IPS-18a (cell line): ENCODE results near the gene ENAH.
"Not testable (repeated sequence)": the region's sequence is repeated elsewhere in the genome, so short reads cannot be mapped to it uniquely, and the experiment has no call there.

Source experiments
- H3K27ac ChIP-seq: one replicate; pipeline ENCODE4 v1.5.1; 2013; ENCODE audit warnings: low read length
- H3K27me3 ChIP-seq: one replicate; pipeline ENCODE4 v1.6.1; 2013; ENCODE audit warnings: mild to moderate bottlenecking, low read length; ENCODE audit not compliant: control insufficient read depth, insufficient read depth
- H3K36me3 ChIP-seq: one replicate; pipeline ENCODE4 v1.6.1; 2013; ENCODE audit warnings: low read depth, low read length; ENCODE audit not compliant: control insufficient read depth
- H3K4me1 ChIP-seq: one replicate; pipeline ENCODE4 v1.6.1; 2013; ENCODE audit warnings: low read depth, low read length; ENCODE audit not compliant: control insufficient read depth
- H3K4me3 ChIP-seq: one replicate; pipeline ENCODE4 v1.5.1; 2013; ENCODE audit warnings: low read length
- H3K9ac ChIP-seq: one replicate; pipeline ENCODE4 v1.6.1; 2013; ENCODE audit warnings: mild to moderate bottlenecking, low read length, moderate library complexity
- H3K9me3 ChIP-seq: one replicate; pipeline ENCODE4 v1.6.1; 2013; ENCODE audit warnings: low read depth, low read length; ENCODE audit not compliant: control insufficient read depth

Gene ENAH

GRCh38 chr1:225670356-225670755, 17.4 kb upstream of the ENAH start:
- H3K4me3 ChIP-seq, result no peak overlapping the region
- no peaks in the 10 kb centered on the region for H3K36me3 ChIP-seq
- no peaks in the 10 kb centered on the region for H3K4me1 ChIP-seq
- no peaks in the 10 kb centered on the region for H3K27me3 ChIP-seq
- no peaks in the 10 kb centered on the region for H3K9me3 ChIP-seq
- no peak overlapping the region for H3K9ac ChIP-seq
- H3K27ac ChIP-seq, result no peak overlapping the region

GRCh38 chr1:225668222-225668621, 15.3 kb upstream of the ENAH start:
- Histone ChIP-seq H3K4me1 (no peaks in the 10 kb centered on the region), H3K4me3 (no peak overlapping the region), H3K27me3 (no peaks in the 10 kb centered on the region), H3K9me3 (no peaks in the 10 kb centered on the region), H3K36me3 (no peaks in the 10 kb centered on the region), H3K9ac (no peak overlapping the region), H3K27ac (no peak overlapping the region)

GRCh38 chr1:225667362-225667761, 14.4 kb upstream of the ENAH start:
- Histone ChIP-seq H3K9me3 (no peaks in the 10 kb centered on the region), H3K4me1 (no peaks in the 10 kb centered on the region), H3K27ac (no peak overlapping the region), H3K4me3 (no peak overlapping the region), H3K9ac (no peak overlapping the region), H3K27me3 (no peaks in the 10 kb centered on the region), H3K36me3 (no peaks in the 10 kb centered on the region)

GRCh38 chr1:225666495-225666894, 13.6 kb upstream of the ENAH start:
- Histone ChIP-seq H3K9ac (no peak overlapping the region), H3K27me3 (no peaks in the 10 kb centered on the region), H3K36me3 (no peaks in the 10 kb centered on the region), H3K27ac (no peak overlapping the region), H3K4me1 (no peaks in the 10 kb centered on the region), H3K9me3 (no peaks in the 10 kb centered on the region), H3K4me3 (no peak overlapping the region)

GRCh38 chr1:225664762-225665161, 11.8 kb upstream of the ENAH start:
- no peak overlapping the region for H3K9ac ChIP-seq
- H3K4me3 ChIP-seq, result no peak overlapping the region
- H3K36me3 ChIP-seq, result no peaks in the 10 kb centered on the region
- H3K27me3 ChIP-seq, result no peaks in the 10 kb centered on the region
- H3K9me3 ChIP-seq, result no peaks in the 10 kb centered on the region
- no peak overlapping the region for H3K27ac ChIP-seq
- H3K4me1 ChIP-seq, result no peaks in the 10 kb centered on the region

- Histone ChIP-seq H3K4me1 (no peaks in the 10 kb centered on the region), H3K27me3 (no peaks in the 10 kb centered on the region), H3K4me3 (no peak overlapping the region), H3K27ac (no peak overlapping the region), H3K9me3 (no peaks in the 10 kb centered on the region), H3K9ac (no peak overlapping the region), H3K36me3 (no peaks in the 10 kb centered on the region)
These were observed 9.2 kb upstream of the ENAH start for GRCh38 chr1:225662155-225662554.

DNA sequence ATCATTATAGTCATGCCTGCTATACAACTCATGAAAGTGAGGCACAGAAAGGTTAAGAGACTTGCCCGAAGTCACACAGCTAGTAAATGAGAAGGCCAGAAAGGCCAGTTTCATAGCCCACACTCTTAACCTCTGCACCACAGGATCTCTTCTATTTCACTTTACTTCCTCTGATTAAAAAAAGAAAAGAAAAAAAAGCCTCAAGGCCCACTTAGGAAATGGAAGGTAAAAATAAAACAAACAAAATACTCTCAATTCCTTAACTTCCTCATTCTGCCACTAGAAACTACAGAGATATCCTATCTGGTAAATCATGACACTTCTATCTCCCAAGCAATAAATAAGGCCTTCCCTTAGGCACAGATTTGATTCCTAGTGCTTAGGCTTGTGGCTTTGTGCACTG, 7.6 kb upstream of the ENAH start:
- Histone ChIP-seq H3K27me3 (no peaks in the 10 kb centered on the region), H3K27ac (no peak overlapping the region), H3K4me1 (no peaks in the 10 kb centered on the region), H3K36me3 (no peaks in the 10 kb centered on the region), H3K4me3 (no peak overlapping the region), H3K9ac (no peak overlapping the region), H3K9me3 (no peaks in the 10 kb centered on the region)

DNA sequence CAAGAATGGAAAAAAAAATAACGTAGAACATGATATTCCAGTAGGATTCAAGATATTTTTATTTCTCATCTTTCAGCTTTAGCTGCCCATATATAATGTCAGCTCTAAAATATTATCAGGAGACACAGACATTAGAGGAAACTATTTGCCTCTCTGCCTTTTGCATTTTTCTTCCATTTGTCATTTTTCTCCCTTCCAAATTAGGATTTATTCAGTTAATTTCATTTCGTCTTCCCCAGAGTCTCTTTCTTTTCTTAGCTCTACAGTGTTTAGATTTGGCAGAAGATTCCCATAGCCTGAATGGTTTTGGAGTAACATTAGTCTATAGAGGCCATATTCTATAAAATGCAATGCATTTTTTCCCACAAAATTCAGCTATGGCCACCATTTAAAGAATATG, 5.1 kb upstream of the ENAH start:
- Histone ChIP-seq H3K27ac (no peak overlapping the region), H3K4me3 (no peak overlapping the region), H3K27me3 (no peaks in the 10 kb centered on the region), H3K4me1 (no peaks in the 10 kb centered on the region), H3K9me3 (no peaks in the 10 kb centered on the region), H3K36me3 (no peaks in the 10 kb centered on the region), H3K9ac (no peak overlapping the region)

DNA sequence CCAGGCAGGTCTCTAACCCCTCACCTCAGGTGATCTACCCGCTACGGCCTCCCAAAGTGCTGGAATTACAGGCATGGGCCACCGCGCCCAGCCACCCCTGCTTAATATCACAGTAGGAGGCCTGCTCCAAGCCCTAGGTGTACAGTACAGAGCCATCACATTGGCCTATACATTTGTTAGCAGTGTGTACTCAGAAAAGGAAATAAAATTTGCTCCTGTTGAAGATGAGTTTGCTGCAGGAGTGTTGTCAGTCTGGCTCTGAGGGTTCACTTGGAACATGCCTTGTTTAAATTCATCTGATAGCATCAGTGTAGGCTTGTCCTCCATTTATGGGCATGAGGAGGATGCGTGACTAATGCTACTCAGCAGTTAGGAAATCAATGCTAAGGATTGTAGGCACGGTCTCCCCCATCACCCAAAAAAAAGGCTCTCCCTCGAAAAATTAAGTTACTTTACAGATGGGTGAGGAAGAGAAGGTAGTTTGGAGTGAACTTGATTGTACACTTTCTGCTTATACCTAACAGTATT, 4.6 kb upstream of the ENAH start:
- H3K4me1 ChIP-seq, result no peaks in the 10 kb centered on the region
- no peak overlapping the region for H3K4me3 ChIP-seq
- H3K36me3 ChIP-seq, result no peaks in the 10 kb centered on the region
- H3K27me3 ChIP-seq, result no peaks in the 10 kb centered on the region
- no peak overlapping the region for H3K9ac ChIP-seq
- no peak overlapping the region for H3K27ac ChIP-seq
- H3K9me3 ChIP-seq, result no peaks in the 10 kb centered on the region

DNA sequence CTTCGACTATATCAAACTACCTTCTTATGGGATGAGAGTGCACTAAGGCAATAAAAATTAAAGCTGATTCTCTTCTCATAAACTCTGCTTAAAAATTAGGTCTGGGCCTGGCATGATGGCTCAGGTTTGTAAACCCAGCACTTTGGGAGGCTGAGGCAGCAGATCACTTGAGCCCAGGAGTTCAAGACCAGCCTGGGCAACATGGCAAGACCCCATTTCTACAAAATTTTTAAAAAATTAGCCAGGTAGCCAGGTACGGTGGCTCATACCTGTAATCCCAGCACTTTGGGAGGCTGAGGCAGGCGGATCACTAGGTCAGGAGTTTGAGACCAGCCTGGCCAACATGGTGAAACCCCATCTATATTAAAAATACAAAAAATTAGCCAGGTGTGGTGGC, 3.3 kb upstream of the ENAH start:
- H3K27me3 ChIP-seq, H3K36me3 ChIP-seq, H3K4me1 ChIP-seq, H3K9me3 ChIP-seq, H3K9ac ChIP-seq, H3K4me3 ChIP-seq, H3K27ac ChIP-seq: not testable (repeated sequence)

DNA sequence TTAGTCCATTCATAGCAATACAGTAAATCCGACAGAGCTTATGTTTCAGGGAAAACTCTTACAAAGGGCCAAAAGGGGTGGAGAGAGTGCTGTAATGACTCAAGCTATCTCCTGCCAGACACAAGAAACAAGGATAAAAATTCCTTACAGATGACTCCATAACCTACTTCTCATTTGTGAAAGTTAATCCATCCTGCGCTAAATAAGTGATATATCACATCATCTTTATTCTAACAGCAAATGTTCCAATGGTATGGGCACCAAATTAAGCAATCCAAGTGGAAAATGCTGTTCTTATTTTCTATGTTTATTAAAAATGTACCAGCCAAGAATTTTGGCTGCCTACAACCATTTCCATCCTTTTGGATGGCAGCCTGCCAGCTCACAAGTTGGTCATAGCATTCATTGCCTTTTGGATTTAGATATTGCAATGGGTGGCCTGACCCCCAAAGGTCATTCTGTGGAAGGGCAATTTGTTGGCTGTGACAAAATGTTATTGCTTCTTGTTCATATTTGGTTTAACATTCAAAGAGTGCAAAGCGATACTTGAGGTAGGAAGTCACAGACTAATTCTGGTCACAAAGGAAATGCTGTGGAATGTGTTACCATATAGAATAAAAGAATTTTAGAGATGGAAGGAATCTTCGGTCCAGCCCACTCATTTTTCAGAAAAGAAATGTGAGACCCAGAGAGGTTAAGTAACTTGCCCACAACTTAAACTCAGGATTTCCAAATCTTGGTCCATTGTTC, 2.8 kb upstream of the ENAH start:
- no peaks in the 10 kb centered on the region for H3K9me3 ChIP-seq
- H3K9ac ChIP-seq, result no peak overlapping the region
- H3K4me3 ChIP-seq, result no peak overlapping the region
- no peaks in the 10 kb centered on the region for H3K4me1 ChIP-seq
- H3K27ac ChIP-seq, result no peak overlapping the region
- H3K27me3 ChIP-seq, result no peaks in the 10 kb centered on the region
- H3K36me3 ChIP-seq, result no peaks in the 10 kb centered on the region
